HEK293T (cell line): ENCODE data around the gene MEIS1.

Experiments used
- CTCF ChIA-PET: fragments of 350-600 bp; formaldehyde crosslinking; extraction: SDS; loops from one replicate; lab custom pipeline; 2021; ENCODE audit warnings: antibody characterized with exemption, inconsistent platforms; lab: Yijun Ruan, JAX
- POLR2A ChIA-PET: fragments of 350-600 bp; formaldehyde crosslinking; extraction: SDS; loops from one replicate; lab custom pipeline; 2020; ENCODE audit warnings: antibody characterized with exemption, inconsistent platforms; lab: Yijun Ruan, JAX
- DNase-seq: peaks from one replicate; pipeline ENCODE4 v3.0.0; 2012; ENCODE audit warnings: mixed read lengths; ENCODE audit errors: extremely low spot score
- ARNT ChIP-seq: fragments of 450-650 bp; IDR thresholded peaks from 2 replicates; pipeline ENCODE4 v1.6.1; 2017; ENCODE audit warnings: mild to moderate bottlenecking
- BHLHE40 ChIP-seq: fragments of 450-650 bp; IDR thresholded peaks from 2 replicates; pipeline ENCODE4 v1.6.1; 2016; ENCODE audit warnings: mild to moderate bottlenecking, moderate library complexity, borderline replicate concordance
- CTBP1 ChIP-seq: fragments of 450-650 bp; IDR thresholded peaks from 2 replicates; pipeline ENCODE4 v1.6.1; 2016; ENCODE audit warnings: borderline replicate concordance
- ELF4 ChIP-seq: fragments of 450-650 bp; IDR thresholded peaks from 2 replicates; pipeline ENCODE4 v1.6.1; 2017; ENCODE audit warnings: antibody characterized with exemption
- FOXA1 ChIP-seq: fragments of 450-650 bp; IDR thresholded peaks from 2 replicates; pipeline ENCODE4 v1.6.1; 2016; ENCODE audit warnings: mild to moderate bottlenecking
- FOXK2 ChIP-seq: fragments of 450-650 bp; IDR thresholded peaks from 2 replicates; pipeline ENCODE4 v1.6.1; 2016; ENCODE audit warnings: mild to moderate bottlenecking
- FOXM1 ChIP-seq: fragments of 450-650 bp; IDR thresholded peaks from 2 replicates; pipeline ENCODE4 v1.6.1; 2017; ENCODE audit warnings: mild to moderate bottlenecking, borderline replicate concordance
- HDGF ChIP-seq: fragments of 450-650 bp; IDR thresholded peaks from 2 replicates; pipeline ENCODE4 v1.6.1; 2017; ENCODE audit warnings: antibody characterized with exemption, borderline replicate concordance
- L3MBTL2 ChIP-seq: fragments of 450-650 bp; conservative IDR thresholded peaks from 2 replicates; pipeline ENCODE4 v1.6.1; 2016; ENCODE audit warnings: mild to moderate bottlenecking
- LEF1 ChIP-seq: fragments of 450-650 bp; IDR thresholded peaks from 2 replicates; pipeline ENCODE4 v1.6.1; 2017; ENCODE audit warnings: mild to moderate bottlenecking, borderline replicate concordance
- NFRKB ChIP-seq: fragments of 450-650 bp; IDR thresholded peaks from 2 replicates; pipeline ENCODE4 v1.6.1; 2016; ENCODE audit warnings: mild to moderate bottlenecking, moderate library complexity
- PKNOX1 ChIP-seq: fragments of 450-650 bp; IDR thresholded peaks from 2 replicates; pipeline ENCODE4 v1.6.1; 2016
- SP1 ChIP-seq: fragments of 450-650 bp; IDR thresholded peaks from 2 replicates; pipeline ENCODE4 v1.6.1; 2017
- SUZ12 ChIP-seq: fragments of 450-650 bp; IDR thresholded peaks from 2 replicates; pipeline ENCODE4 v1.6.1; 2016; ENCODE audit warnings: mild to moderate bottlenecking
- TARDBP ChIP-seq: fragments of 450-650 bp; IDR thresholded peaks from 2 replicates; pipeline ENCODE4 v1.6.1; 2016
- ZNF384 ChIP-seq: fragments of 450-650 bp; IDR thresholded peaks from 2 replicates; pipeline ENCODE4 v1.6.1; 2016

Gene MEIS1

GRCh38 chr2:66601624-66602023 lies 166.7 kb downstream of the MEIS1 start:
- ChIA-PET POLR2A (no interaction called here), CTCF (no interaction called here)
- TF ChIP-seq L3MBTL2 (no peak), PKNOX1 (0 out of 2 replicates have a peak, but pooled peaks have one; percentile 13)
- no peak for DNase-seq

- CTCF ChIA-PET = no interaction called here
- no peak for DNase-seq
- POLR2A ChIA-PET = no interaction called here
- no peak for TF ChIP-seq PKNOX1
- TF ChIP-seq FOXK2 = no peak
- TF ChIP-seq SP1 = no peak
- no peak for TF ChIP-seq FOXM1
- no peak for TF ChIP-seq L3MBTL2
- TF ChIP-seq ELF4 = no peak
- TF ChIP-seq BHLHE40 = no peak
- no peak for TF ChIP-seq TARDBP
- no peak for TF ChIP-seq NFRKB
- no peak for TF ChIP-seq ARNT
- no peak for TF ChIP-seq LEF1
- no peak for TF ChIP-seq CTBP1
- no peak for TF ChIP-seq HDGF
- no peak for TF ChIP-seq ZNF384
- TF ChIP-seq FOXA1 = no peak
- TF ChIP-seq SUZ12 = no peak
These were observed 167.4 kb downstream of the MEIS1 start for GRCh38 chr2:66602341-66602740.

GRCh38 chr2:66604326-66604725 lies 169.4 kb downstream of the MEIS1 start:
- ChIA-PET CTCF (interaction anchor here (0.6 kb wide), 1 partner anchor 14 kb away, joined by 3 read pairs; no protein-coding TSS in a partner anchor), POLR2A (no interaction called here)
- no peak for DNase-seq
- TF ChIP-seq ARNT (no peak), PKNOX1 (0 out of 2 replicates have a peak, but pooled peaks have one; percentile 41), HDGF (no peak)

- POLR2A ChIA-PET = no interaction called here
- CTCF ChIA-PET = no interaction called here
- DNase-seq = no peak
- TF ChIP-seq ELF4 = no peak
- no peak for TF ChIP-seq L3MBTL2
- TF ChIP-seq SP1 = no peak
- no peak for TF ChIP-seq LEF1
These were observed 170.1 kb downstream of the MEIS1 start for GRCh38 chr2:66604976-66605375.

GRCh38 chr2:66607152-66607551 lies 172.2 kb downstream of the MEIS1 start:
- POLR2A ChIA-PET = no interaction called here
- TF ChIP-seq FOXM1 (no peak), NFRKB (no peak), SUZ12 (no peak), TARDBP (no peak), PKNOX1 (no peak), BHLHE40 (no peak), HDGF (no peak), ELF4 (no peak), L3MBTL2 (no peak), ZNF384 (no peak), FOXK2 (no peak), SP1 (no peak), LEF1 (no peak), FOXA1 (no peak)
- CTCF ChIA-PET = no interaction called here
- DNase-seq = no peak
